ENCODE data around the gene TTC12. TPM values are rescaled to one million over a fixed set of nuclear protein-coding genes. Genes with fewer than 3 reads are reported as not detected.

Gene TTC12
- total and polyA plus RNA-seq, 2 of the 13 experiments (the other 11 are each of a cell fraction or from before 2014, with no cell fraction given) = 5.4 to 11.6 TPM

DNA sequence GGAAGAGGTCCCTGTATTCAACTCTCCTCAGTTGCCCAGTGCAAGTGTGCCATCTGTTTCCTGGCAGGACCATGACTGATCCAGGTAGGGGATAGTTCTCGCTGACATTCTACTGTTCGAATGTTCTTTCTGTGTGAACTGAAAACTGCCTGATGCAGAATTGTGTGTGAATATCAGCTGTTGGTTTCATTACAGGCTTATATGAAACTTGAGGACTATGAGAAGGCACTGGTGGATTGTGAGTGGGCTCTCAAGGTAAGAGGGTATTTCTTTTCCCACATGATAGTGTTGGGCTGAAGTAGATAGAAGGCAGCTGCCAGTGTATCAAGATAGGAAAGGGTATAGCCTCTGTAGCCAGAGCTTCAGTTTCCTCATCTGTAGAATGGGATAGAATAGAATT is 15.3 kb downstream of the TTC12 start (continued):
- TF ChIP-seq KDM2A (CRISPR knock-in tag; IDR thresholded peaks at IDR 0.05; ENCODE audit: borderline replicate concordance, low read depth) = no peak
- no peak for TF ChIP-seq WIZ (CRISPR knock-in tag; IDR thresholded peaks at IDR 0.05)

GRCh38 chr11:113331441-113331840 is 17.1 kb downstream of the TTC12 start:
- no peak overlapping the region for H3K9ac ChIP-seq (ENCODE audit: insufficient read depth, low read depth, low read length)
- CTCF ChIA-PET (ENCODE audit: low intra/inter-chr PET ratio, low total read pairs) = no interaction called here
- intact Hi-C loops (cut with micrococcal nuclease; ENCODE audit: unreplicated experiment) (no loop called here), in situ Hi-C loops (cut with HindIII; ENCODE audit: extremely low pct_ligation_motif_present, low pct_unique_long_range_greater_than_20kb) (no loop called here)
- no peak for FAIRE-seq
- no peak overlapping the region for H2AFZ ChIP-seq (ENCODE audit: low read length)
- H3K4me3 ChIP-seq (replicated peaks in 1 of 3; ENCODE audit: insufficient read depth in 1 of 3, low read depth in 2 of 3, low read length in 3 of 3) = no peak overlapping the region
- H3K27me3 ChIP-seq (ENCODE audit: control insufficient read depth in 1 of 2, insufficient read depth in 2 of 2, low read length in 2 of 2) = no peaks in the 10 kb centered on the region
- POLR2A ChIA-PET = no interaction called here
- H3K36me3 ChIP-seq (replicated peaks in 1 of 2; ENCODE audit: control insufficient read depth in 1 of 2, insufficient read depth in 2 of 2, low read length in 2 of 2) = peaks cover 0 to 8% of the 10 kb centered on the region in 2 experiments; a peak in 1 of 5 replicates
- WGBS (ENCODE audit: low lambda C conversion rate) = 97% methylated on average over 5 of the region's 5 CpGs
- no peak for ATAC-seq
- DNase-seq (ENCODE audit: low spot score) = no peak
- no peaks in the 10 kb centered on the region for H3K79me2 ChIP-seq (ENCODE audit: insufficient read depth, low read length)
- H3K27ac ChIP-seq (ENCODE audit: extremely low read length, insufficient read depth, low read length) = no peak overlapping the region
- no peak overlapping the region for H3K4me2 ChIP-seq (ENCODE audit: low read depth, low read length)
- TF ChIP-seq ZNF414 (CRISPR knock-in tag; IDR thresholded peaks at IDR 0.05) (no peak), ZNF10 (CRISPR knock-in tag; IDR thresholded peaks at IDR 0.05; ENCODE audit: borderline replicate concordance, low read depth) (no peak), MYNN (CRISPR knock-in tag; IDR thresholded peaks at IDR 0.05; ENCODE audit: low read depth) (no peak), NCOA2 (CRISPR knock-in tag; IDR thresholded peaks at IDR 0.05) (no peak), ZNF367 (CRISPR knock-in tag; IDR thresholded peaks at IDR 0.05; ENCODE audit: borderline replicate concordance) (no peak), RARA (CRISPR knock-in tag; IDR thresholded peaks at IDR 0.05) (no peak), ZNF557 (CRISPR knock-in tag; IDR thresholded peaks at IDR 0.05) (no peak), NRL (CRISPR knock-in tag; IDR thresholded peaks at IDR 0.05; ENCODE audit: borderline replicate concordance) (no peak), PRPF4 (IDR thresholded peaks at IDR 0.05; ENCODE audit: low read depth, low read length, poor library complexity, severe bottlenecking) (no peak), GTF3A (CRISPR knock-in tag; conservative IDR thresholded peaks at IDR 0.05) (no peak)
- TF ChIP-seq, protein P1, sequence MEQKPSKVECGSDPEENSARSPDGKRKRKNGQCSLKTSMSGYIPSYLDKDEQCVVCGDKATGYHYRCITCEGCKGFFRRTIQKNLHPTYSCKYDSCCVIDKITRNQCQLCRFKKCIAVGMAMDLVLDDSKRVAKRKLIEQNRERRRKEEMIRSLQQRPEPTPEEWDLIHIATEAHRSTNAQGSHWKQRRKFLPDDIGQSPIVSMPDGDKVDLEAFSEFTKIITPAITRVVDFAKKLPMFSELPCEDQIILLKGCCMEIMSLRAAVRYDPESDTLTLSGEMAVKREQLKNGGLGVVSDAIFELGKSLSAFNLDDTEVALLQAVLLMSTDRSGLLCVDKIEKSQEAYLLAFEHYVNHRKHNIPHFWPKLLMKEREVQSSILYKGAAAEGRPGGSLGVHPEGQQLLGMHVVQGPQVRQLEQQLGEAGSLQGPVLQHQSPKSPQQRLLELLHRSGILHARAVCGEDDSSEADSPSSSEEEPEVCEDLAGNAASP (CRISPR knock-in tag; IDR thresholded peaks at IDR 0.05; ENCODE audit: borderline replicate concordance) = no peak
- H4K20me1 ChIP-seq (ENCODE audit: insufficient read depth, low read length) = no peaks in the 10 kb centered on the region
- no TSS peak for BruUV-seq (replicated peaks)
- no peaks in the 10 kb centered on the region for H3K9me3 ChIP-seq (ENCODE audit: low read length)
- no peaks in the 10 kb centered on the region for H3K4me1 ChIP-seq (ENCODE audit: insufficient read depth, low read length)

Data from HepG2 (cell line).